ENCODE measurements around the gene LAMA2.

The LAMA2 gene

DNA sequence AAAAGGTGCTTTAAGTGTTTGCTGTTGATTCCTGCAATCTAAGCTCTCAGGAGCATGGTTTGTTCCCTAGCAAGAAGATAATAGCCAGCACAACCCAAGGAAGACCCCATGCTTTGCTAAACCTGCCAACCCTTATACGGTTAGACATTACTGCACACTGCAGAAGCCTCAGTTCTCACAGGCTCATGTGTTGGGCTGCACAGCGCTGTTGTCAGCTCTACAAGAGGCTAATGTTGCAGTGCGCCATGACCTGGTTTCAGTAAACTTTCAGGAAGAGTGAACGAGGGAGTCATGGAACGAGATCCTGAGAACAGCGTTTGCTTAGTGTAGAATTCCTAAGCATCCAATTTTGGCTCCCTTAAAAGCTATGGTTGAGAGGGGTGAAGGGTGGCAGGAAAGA lies 608.5 kb downstream of the LAMA2 start:
- DNase-seq (ENCODE audit: low spot score), result no peak

GRCh38 chr6:129492260-129492659 lies 609.3 kb downstream of the LAMA2 start:
- no peak for DNase-seq (ENCODE audit: low spot score)

DNA sequence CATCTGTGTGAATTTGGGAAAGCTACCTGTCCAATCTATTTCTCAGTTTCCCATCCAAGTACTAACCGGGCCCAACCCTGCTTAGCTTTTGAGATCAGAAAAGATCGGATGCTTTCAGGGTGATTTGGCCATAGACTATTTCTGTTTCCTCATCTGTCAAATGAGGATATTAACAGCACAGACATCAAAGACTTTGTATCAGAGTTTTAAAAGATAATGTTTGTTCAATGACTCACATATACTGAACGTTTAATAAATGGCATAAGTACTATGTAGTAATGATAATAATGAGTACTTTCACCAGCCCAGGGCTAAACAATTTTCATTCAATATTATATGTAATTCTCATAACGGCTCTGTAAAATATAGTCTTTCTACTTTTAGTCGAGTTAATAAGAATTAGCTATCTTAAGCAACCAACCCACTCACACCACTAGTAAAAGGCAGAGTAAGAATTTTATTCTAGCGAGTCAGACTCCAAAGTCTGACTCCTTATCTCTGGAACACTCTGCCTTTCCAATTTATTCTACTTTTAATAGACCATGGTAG lies 610.5 kb downstream of the LAMA2 start:
- no peak for DNase-seq (ENCODE audit: low spot score)

DNA sequence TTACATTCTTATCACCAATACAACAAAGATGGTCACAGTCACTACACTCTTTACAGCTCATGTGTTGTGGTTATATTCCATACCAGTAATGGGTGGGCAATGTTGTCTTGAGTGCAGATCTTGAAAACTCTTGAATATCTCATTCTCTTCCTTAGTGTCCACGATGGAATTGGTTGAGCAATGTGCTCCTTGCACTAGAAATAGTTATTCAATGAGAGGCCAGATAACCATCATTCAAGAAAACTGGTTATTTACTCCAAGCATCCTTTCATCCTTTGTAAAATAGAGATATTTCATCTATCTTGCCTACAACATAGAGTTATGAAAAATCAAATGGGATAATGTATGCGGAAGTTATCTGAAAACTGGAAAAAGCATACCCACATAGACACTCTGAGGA lies 611.2 kb downstream of the LAMA2 start:
- DNase-seq (ENCODE audit: low spot score), result no peak

DNA sequence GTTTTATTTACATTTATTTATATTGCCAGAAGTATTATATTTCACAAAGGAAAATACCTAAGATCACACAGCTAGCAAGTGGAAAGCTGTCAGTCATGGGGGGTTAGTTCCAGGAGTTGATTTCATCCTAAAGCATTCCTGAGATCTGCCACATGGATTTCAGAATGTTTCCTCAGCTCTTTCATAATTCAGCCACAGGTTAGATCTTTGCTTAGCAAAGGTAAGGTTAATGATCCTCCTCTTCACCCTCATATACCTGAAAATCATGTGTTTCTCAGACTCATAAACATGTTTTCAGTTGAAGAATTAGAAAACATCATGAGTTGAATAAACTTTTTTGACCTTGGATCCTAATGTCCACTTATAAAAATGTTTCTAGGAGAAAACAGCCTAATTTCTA lies 611.6 kb downstream of the LAMA2 start:
- no peak for DNase-seq (ENCODE audit: low spot score)

- no peak for DNase-seq (ENCODE audit: low spot score)
These were observed 612.7 kb downstream of the LAMA2 start for GRCh38 chr6:129495652-129496051.

- no peak for DNase-seq (ENCODE audit: low spot score)
These were observed 614.8 kb downstream of the LAMA2 start for GRCh38 chr6:129497481-129498441.

DNA sequence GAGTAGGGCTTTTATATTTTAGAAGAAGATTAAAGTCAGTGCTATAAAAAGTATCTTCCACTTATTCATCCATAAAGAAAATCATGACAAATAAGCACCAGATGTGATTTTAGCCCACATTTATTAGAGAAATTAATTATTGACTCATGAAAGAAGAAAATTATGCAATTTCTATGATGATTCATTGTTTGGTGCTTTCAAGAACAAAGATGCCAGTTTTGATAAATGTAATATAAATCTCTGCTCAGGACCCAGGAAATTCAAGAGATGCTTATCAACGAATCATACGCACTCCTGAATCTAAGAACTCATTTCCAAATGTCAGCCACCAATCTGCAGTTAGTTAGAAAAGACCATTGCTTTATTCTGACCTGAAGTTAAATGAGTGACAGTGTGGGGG lies 615.6 kb downstream of the LAMA2 start:
- DNase-seq (ENCODE audit: low spot score), result no peak

DNA sequence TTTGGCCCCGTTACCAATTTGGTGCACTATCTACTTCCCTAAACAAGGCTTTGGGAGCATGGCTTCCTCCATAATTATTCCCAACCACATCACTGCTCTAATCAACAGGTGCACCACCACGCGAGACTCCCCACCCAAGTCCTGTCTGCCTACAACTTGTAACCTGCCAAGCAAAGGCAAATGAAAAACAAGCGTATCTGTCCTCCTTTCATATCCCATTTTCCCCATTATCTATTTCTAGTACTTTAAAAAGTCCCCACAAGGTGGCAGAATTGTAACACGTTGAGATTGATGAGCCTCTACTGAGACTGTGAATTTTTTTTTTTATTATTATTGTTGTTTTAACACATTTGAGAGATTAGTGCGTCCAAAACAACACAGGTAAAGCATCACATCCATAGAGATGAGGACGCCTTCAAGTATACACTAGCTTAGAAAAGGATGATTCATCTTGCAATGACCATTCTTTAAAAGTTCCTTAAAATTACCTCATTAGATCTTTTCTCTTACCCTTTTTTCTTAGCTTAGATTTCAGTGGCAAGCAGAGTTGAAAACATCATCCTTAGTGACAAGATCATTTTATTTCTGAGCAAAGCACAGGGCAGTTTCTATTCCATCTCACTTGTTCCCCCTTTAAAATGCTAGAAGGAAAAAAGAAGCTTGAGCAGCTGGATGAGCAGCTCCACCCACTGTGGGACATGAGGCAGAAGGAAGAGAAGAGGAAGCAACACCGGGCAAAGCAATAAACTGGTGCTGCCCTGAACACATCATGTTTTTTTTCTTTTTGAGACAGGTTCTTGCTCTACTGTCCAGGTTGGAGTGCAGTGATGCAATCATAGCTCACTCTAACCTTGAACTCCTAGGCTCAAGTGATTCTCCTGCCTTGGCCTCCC lies 616.3 kb downstream of the LAMA2 start:
- peak; percentile 45 for DNase-seq (ENCODE audit: low spot score)

DNA sequence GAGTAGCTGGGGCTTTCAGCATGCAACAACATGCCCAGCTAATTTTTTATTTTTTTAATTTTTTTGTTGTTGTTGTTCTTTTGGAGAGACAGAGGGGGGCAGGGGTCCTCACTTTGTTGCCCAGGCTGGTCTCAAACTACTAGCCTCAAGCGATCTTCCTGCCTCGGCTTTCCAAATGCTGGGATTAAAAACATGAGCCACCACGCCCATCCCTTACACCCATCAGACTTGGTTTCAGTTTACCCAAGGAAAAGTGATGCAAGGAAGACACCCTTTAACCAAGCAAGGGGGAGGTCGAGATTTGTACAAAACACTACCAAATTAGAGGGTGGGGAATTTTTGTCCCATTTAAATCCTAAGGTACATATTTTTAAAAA lies 616.9 kb downstream of the LAMA2 start:
- no peak for DNase-seq (ENCODE audit: low spot score)

DNA sequence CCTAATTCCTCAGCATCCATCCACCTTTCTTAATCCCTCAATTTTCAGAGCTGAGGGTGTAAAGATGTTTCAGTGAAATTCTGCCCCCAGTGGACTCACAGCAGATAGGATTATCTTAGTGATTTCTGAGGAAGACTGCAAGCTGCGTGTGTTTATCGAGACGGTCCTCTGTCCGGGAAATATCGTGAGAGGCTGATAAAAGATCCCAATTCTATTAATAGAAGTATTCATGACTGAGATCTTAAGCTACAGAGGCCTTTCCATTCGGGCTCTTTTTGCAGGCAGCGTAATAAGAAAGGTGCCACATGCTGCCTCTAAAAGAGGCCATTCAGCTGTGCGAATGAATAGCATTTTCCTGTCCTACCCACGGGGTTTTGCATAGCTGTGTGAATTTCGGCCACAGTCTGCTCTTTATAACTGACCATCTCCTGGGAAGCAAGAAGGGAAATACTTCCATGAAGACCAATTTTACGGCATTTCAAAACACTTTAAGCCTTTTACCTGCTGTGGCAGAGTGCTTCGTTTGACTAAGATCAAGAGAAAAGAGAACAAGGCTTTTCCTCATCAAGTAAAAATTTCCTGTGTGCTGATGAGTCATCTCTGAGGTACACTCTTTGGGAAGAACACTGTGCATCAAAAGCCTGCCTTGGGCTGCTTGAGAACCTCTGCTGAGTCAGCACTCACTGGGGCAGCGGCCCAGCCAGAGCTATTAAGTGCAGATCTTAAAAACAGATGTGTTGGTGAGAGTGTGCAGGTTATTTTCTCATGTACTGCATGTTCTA lies 618.2 kb downstream of the LAMA2 start:
- peak; percentile 86 for DNase-seq (ENCODE audit: low spot score)

- no peak for DNase-seq (ENCODE audit: low spot score)
These were observed 619.1 kb downstream of the LAMA2 start for GRCh38 chr6:129501740-129502660.

- DNase-seq (ENCODE audit: low spot score), result no peak
These were observed 621.5 kb downstream of the LAMA2 start for GRCh38 chr6:129504456-129504855.

DNA sequence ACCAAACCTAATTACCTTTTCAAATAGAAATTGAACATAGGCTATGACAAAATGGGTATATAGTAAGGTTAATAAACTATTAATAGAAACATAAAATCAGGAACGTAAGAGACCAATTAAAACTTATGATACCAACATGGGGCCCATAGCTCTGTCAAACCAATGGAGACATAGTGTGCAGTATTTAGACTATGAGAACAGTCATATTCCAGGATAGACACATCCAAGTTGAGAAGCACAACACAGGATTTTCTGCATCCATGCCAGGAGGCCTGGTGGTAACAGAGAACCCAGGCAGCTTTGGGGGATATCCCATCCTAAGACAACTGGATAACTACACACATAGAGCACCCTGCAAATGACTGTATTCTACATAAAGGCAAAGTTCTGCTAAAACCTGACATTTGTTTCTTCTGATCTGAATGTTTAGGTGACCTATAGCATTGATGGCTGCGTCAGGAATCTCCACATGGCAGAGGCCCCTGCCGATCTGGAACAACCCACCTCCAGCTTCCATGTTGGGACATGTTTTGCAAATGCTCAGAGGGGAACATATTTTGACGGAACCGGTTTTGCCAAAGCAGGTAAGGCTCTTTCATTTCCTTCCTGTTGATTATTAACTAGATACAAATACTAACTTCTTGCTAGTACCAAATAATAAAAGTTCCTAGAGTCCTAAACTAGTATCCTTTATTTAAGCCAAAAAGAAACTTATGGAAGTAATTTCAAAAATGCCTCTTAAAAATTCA lies 624.3 kb downstream of the LAMA2 start:
- DNase-seq (ENCODE audit: low spot score), result no peak

- no peak for DNase-seq (ENCODE audit: low spot score)
These were observed 624.9 kb downstream of the LAMA2 start for GRCh38 chr6:129507846-129508245.

- no peak for DNase-seq (ENCODE audit: low spot score)
These were observed 625.7 kb downstream of the LAMA2 start for GRCh38 chr6:129508477-129509145.

DNA sequence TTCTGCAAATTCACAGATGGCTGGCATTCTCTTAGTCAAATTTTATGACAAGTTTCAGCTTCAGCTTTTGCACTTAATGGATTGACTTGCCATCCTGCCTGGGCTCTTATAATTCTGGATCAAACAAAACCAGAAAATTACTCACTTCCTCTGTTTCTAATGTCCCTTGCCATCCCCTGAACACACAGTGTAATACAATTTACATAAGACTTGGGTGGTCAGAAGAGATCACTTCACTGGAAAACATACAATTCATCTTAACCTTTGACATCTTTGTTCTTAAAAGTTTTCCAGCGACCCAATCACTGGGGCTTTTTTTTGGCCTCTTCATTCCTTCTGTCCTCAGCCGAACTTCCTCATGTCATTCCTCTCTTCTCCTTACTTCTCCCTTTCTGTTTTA lies 628.0 kb downstream of the LAMA2 start:
- no peak for DNase-seq (ENCODE audit: low spot score)

GRCh38 chr6:129513471-129513870 lies 630.5 kb downstream of the LAMA2 start:
- DNase-seq (ENCODE audit: low spot score), result no peak

DNA sequence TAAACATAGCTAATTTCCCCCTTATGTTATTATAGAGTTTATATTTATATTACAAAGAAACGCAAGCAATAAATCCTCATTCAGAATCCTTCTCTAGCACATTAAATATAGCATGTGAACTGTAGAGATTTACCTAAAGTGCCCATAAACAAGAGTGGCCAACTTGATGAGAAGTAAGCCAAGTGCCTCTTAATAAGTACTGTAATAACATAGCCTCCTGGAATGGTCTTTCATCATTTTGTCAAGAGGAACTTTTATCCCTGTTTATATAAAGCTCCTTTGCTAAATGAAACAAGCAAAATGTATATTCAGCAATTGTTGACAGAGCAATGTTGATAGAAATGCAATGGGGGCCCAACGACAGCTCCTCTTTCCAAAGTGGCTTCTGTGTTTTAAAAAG lies 632.1 kb downstream of the LAMA2 start:
- no peak for DNase-seq (ENCODE audit: low spot score)

All from COLO829 (cell line).